H1 (cell line): ENCODE data around the gene LIG1. TPM values are rescaled to one million over a fixed set of nuclear protein-coding genes. Genes with fewer than 3 reads are reported as not detected.

Source experiments
- BCL11A ChIP-seq, 2 experiments: IDR thresholded peaks; one replicate each; pipeline ENCODE4 v1.6.1; 2011; ENCODE audit warnings: low read depth in 2 of 2, low read length in 2 of 2, mild to moderate bottlenecking in 2 of 2
- CTBP2 ChIP-seq: IDR thresholded peaks from 2 replicates; pipeline ENCODE4 v1.7.0; 2011; ENCODE audit warnings: borderline replicate concordance, mild to moderate bottlenecking, moderate library complexity, mixed read lengths, low read length; ENCODE audit not compliant: insufficient read depth, insufficient read length
- EP300 ChIP-seq, 2 experiments: IDR thresholded peaks; 1 replicate in 1 of 2; 2 replicates in 1 of 2; pipeline ENCODE4 v1.6.1; 2011 to 2012; ENCODE audit warnings: low read depth in 2 of 2, low read length in 2 of 2, mild to moderate bottlenecking in 2 of 2, borderline replicate concordance in 1 of 2, inconsistent platforms in 1 of 2, moderate library complexity in 1 of 2
- GTF2F1 ChIP-seq: IDR thresholded peaks from 2 replicates; pipeline ENCODE4 v1.6.1; 2012; ENCODE audit warnings: low read depth, low read length, improper control_type of control experiment, borderline replicate concordance
- HDAC2 ChIP-seq, 2 experiments: fragments of 300-600 bp in 1 of 2; sonication (generic) in 1 of 2; IDR thresholded peaks; 2 replicates each; pipeline ENCODE4 v1.6.1; 2011 to 2012; ENCODE audit warnings: low read depth in 2 of 2, low read length in 2 of 2, mild to moderate bottlenecking in 2 of 2, moderate library complexity in 2 of 2, borderline replicate concordance in 1 of 2, inconsistent platforms in 1 of 2
- SAP30 ChIP-seq: fragments of 300-600 bp; sonication (generic); IDR thresholded peaks from 2 replicates; pipeline ENCODE4 v1.7.1; 2012; ENCODE audit warnings: low read length, moderate library complexity, mild to moderate bottlenecking, inconsistent platforms; ENCODE audit not compliant: insufficient read depth, insufficient replicate concordance
- SP2 ChIP-seq: IDR thresholded peaks from 2 replicates; pipeline ENCODE4 v1.6.1; 2012; ENCODE audit warnings: mild to moderate bottlenecking, low read length, inconsistent platforms
- TCF12 ChIP-seq: IDR thresholded peaks from 2 replicates; pipeline ENCODE4 v1.6.1; 2011; ENCODE audit warnings: low read depth, mild to moderate bottlenecking, low read length
- polyA plus RNA-seq, 7 experiments: library from polyadenylated mRNA; depleted of rRNA in 3 of 7; stranded (reverse) in 5 of 7; unstranded in 2 of 7; fragments of >200 nt in 5 of 7; fragments of 200-250 nt in 2 of 7; gene quantifications; 1 replicate in 5 of 7; 2 replicates in 1 of 7; 4 replicates in 1 of 7; pipeline versions ENCODE4 v1.2.1 to v1.2.3, GENCODE V29; 2011 to 2013; ENCODE audit warnings: missing spikeins in 2 of 7, mixed read lengths in 2 of 7
- total RNA-seq: library from RNA; stranded (reverse); fragmentation: NEBNext Ultra II Directional; extraction: Animal tissue kit (Norgen Biotek cat#: 25700); gene quantifications from 2 replicates; pipeline ENCODE4 v1.2.1, GENCODE V29; 2021
- TF ChIP-seq, protein P1 (sequence below): IDR thresholded peaks from 2 replicates; pipeline ENCODE4 v1.6.1; 2011; ENCODE audit warnings: low read length, improper control_type of control experiment
- TF ChIP-seq, protein P2 (sequence below): fragments of 300-600 bp; sonication (generic); IDR thresholded peaks from 2 replicates; pipeline ENCODE4 v1.7.1; 2012; ENCODE audit warnings: low read length, moderate library complexity, mild to moderate bottlenecking, inconsistent platforms; ENCODE audit not compliant: insufficient replicate concordance

LIG1 gene
- total and polyA plus RNA-seq, 2 of the 8 experiments (the other 6 are each of a cell fraction or from before 2014, with no cell fraction given), result 67.6 to 113 TPM

DNA sequence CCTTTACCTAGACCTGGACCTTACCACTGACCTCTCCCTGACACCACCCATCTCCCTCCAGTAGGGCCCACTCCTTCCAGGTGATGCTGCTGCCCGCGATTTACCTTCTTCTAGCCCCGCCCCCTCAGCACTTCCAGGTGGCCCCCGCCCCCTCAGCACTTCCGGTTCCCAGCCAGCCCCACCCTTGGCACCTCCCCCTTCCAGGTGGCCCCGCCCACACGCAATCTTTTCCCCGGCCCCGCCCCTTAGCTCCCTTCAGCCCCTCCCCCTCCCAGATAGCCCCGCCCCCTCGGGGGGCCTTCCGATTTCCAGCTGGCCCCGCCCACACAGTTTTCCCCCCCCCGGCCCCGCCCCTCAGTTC, 586 bp downstream of the LIG1 start (continued):
- TF ChIP-seq GTF2F1 (no peak), CTBP2 (no peak), SP2 (no peak), BCL11A (IDR thresholded peaks at IDR 0.05; ENCODE audit: low read depth in 2 of 2, low read length in 2 of 2) (no peak), SAP30 (no peak), TCF12 (no peak), EP300 (IDR thresholded peaks at IDR 0.05; ENCODE audit: borderline replicate concordance in 1 of 2, low read depth in 2 of 2, low read length in 2 of 2) (no peak), HDAC2 (IDR thresholded peaks at IDR 0.05; ENCODE audit: borderline replicate concordance in 1 of 2, low read depth in 2 of 2, low read length in 2 of 2) (no peak)
- TF ChIP-seq, protein P1, sequence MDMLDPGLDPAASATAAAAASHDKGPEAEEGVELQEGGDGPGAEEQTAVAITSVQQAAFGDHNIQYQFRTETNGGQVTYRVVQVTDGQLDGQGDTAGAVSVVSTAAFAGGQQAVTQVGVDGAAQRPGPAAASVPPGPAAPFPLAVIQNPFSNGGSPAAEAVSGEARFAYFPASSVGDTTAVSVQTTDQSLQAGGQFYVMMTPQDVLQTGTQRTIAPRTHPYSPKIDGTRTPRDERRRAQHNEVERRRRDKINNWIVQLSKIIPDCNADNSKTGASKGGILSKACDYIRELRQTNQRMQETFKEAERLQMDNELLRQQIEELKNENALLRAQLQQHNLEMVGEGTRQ, result no peak
- TF ChIP-seq, protein P2, sequence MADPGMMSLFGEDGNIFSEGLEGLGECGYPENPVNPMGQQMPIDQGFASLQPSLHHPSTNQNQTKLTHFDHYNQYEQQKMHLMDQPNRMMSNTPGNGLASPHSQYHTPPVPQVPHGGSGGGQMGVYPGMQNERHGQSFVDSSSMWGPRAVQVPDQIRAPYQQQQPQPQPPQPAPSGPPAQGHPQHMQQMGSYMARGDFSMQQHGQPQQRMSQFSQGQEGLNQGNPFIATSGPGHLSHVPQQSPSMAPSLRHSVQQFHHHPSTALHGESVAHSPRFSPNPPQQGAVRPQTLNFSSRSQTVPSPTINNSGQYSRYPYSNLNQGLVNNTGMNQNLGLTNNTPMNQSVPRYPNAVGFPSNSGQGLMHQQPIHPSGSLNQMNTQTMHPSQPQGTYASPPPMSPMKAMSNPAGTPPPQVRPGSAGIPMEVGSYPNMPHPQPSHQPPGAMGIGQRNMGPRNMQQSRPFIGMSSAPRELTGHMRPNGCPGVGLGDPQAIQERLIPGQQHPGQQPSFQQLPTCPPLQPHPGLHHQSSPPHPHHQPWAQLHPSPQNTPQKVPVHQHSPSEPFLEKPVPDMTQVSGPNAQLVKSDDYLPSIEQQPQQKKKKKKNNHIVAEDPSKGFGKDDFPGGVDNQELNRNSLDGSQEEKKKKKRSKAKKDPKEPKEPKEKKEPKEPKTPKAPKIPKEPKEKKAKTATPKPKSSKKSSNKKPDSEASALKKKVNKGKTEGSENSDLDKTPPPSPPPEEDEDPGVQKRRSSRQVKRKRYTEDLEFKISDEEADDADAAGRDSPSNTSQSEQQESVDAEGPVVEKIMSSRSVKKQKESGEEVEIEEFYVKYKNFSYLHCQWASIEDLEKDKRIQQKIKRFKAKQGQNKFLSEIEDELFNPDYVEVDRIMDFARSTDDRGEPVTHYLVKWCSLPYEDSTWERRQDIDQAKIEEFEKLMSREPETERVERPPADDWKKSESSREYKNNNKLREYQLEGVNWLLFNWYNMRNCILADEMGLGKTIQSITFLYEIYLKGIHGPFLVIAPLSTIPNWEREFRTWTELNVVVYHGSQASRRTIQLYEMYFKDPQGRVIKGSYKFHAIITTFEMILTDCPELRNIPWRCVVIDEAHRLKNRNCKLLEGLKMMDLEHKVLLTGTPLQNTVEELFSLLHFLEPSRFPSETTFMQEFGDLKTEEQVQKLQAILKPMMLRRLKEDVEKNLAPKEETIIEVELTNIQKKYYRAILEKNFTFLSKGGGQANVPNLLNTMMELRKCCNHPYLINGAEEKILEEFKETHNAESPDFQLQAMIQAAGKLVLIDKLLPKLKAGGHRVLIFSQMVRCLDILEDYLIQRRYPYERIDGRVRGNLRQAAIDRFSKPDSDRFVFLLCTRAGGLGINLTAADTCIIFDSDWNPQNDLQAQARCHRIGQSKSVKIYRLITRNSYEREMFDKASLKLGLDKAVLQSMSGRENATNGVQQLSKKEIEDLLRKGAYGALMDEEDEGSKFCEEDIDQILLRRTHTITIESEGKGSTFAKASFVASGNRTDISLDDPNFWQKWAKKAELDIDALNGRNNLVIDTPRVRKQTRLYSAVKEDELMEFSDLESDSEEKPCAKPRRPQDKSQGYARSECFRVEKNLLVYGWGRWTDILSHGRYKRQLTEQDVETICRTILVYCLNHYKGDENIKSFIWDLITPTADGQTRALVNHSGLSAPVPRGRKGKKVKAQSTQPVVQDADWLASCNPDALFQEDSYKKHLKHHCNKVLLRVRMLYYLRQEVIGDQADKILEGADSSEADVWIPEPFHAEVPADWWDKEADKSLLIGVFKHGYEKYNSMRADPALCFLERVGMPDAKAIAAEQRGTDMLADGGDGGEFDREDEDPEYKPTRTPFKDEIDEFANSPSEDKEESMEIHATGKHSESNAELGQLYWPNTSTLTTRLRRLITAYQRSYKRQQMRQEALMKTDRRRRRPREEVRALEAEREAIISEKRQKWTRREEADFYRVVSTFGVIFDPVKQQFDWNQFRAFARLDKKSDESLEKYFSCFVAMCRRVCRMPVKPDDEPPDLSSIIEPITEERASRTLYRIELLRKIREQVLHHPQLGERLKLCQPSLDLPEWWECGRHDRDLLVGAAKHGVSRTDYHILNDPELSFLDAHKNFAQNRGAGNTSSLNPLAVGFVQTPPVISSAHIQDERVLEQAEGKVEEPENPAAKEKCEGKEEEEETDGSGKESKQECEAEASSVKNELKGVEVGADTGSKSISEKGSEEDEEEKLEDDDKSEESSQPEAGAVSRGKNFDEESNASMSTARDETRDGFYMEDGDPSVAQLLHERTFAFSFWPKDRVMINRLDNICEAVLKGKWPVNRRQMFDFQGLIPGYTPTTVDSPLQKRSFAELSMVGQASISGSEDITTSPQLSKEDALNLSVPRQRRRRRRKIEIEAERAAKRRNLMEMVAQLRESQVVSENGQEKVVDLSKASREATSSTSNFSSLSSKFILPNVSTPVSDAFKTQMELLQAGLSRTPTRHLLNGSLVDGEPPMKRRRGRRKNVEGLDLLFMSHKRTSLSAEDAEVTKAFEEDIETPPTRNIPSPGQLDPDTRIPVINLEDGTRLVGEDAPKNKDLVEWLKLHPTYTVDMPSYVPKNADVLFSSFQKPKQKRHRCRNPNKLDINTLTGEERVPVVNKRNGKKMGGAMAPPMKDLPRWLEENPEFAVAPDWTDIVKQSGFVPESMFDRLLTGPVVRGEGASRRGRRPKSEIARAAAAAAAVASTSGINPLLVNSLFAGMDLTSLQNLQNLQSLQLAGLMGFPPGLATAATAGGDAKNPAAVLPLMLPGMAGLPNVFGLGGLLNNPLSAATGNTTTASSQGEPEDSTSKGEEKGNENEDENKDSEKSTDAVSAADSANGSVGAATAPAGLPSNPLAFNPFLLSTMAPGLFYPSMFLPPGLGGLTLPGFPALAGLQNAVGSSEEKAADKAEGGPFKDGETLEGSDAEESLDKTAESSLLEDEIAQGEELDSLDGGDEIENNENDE, result no peak
